ENCODE measurements around the gene FAS.

- TF ChIP-seq, protein P1, sequence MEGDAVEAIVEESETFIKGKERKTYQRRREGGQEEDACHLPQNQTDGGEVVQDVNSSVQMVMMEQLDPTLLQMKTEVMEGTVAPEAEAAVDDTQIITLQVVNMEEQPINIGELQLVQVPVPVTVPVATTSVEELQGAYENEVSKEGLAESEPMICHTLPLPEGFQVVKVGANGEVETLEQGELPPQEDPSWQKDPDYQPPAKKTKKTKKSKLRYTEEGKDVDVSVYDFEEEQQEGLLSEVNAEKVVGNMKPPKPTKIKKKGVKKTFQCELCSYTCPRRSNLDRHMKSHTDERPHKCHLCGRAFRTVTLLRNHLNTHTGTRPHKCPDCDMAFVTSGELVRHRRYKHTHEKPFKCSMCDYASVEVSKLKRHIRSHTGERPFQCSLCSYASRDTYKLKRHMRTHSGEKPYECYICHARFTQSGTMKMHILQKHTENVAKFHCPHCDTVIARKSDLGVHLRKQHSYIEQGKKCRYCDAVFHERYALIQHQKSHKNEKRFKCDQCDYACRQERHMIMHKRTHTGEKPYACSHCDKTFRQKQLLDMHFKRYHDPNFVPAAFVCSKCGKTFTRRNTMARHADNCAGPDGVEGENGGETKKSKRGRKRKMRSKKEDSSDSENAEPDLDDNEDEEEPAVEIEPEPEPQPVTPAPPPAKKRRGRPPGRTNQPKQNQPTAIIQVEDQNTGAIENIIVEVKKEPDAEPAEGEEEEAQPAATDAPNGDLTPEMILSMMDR (IDR thresholded peaks at IDR 0.05), result no peak
- no peak for TF ChIP-seq EZH2 (IDR thresholded peaks at IDR 0.05; ENCODE audit: borderline replicate concordance, insufficient read depth, low read depth, low read length, poor library complexity, severe bottlenecking)
Observed at GRCh38 chr10:89003344-89003743, 12.7 kb downstream of the FAS start.

All from B cell (primary cell).